Suppressor macrophage (primary cell): ENCODE measurements around the gene TMEM205.

Experiments
- DNase-seq, 4 experiments: peaks; one replicate each; pipeline ENCODE4 v3.0.0-alpha.2; 2020 to 2022

The TMEM205 gene

DNA sequence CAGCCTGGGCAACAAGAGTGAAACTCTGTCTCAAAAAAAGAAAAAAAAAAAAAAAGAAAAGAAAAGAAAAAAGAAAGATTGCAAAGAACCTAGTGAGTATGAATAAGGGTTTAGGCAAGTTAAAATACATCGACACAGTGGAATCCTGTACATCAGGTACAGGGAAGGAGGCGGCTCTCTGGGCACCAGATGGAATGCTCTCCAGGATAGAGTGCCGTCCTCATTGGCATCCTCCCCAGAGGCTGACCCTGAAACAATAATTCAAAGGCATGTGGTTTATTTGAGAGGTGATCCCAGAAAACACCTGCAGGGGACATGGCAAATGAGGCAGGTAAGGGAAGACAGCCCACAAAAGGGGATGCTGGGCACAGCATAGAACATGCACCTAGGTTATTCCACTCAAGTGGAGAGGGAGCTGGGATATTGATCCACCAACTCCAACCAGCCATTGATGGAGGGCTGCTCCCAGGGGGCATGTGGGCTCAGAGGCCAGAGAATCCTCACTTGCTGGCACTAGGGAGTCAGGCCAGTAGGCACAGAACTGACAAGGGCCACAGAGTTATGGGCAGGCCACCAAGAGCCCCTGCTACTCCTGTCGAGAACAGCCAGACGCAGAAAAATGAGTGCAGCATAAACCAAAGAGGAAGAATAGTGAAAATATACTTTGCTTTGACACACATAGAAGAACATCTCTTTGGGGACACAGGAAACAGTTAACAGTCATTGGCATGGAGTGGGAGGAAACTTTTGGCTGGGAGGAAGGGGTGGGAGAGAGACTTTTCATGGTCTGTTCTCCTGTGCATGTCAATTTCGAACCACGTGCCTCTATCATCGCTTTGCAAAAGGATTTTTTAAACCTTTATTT is 45.9 kb downstream of the TMEM205 start:
- DNase-seq: peak in 3 of 4 experiments; percentile 39 to 59 (median 56)

DNA sequence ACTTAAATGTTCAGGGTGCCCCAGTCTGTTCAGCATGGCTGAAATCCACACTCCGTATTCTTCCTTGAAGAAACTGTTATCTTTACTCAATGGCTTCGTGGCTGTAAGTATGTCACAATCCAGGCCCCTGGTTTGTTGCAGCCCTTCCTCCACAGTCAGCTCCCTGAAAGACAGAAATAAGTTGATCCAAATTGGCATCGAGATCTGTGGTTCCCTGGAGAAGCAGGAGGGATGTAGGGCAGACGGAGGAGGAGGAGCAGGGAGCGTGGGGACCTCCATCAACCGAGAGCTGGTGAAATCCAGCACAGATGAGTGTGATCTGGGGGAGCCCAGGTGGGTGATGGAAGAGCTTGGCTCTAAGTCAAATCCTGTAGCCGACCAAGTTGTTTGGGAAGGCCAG is 49.8 kb downstream of the TMEM205 start:
- DNase-seq: peak in 1 of 4 experiments; percentile 30

DNA sequence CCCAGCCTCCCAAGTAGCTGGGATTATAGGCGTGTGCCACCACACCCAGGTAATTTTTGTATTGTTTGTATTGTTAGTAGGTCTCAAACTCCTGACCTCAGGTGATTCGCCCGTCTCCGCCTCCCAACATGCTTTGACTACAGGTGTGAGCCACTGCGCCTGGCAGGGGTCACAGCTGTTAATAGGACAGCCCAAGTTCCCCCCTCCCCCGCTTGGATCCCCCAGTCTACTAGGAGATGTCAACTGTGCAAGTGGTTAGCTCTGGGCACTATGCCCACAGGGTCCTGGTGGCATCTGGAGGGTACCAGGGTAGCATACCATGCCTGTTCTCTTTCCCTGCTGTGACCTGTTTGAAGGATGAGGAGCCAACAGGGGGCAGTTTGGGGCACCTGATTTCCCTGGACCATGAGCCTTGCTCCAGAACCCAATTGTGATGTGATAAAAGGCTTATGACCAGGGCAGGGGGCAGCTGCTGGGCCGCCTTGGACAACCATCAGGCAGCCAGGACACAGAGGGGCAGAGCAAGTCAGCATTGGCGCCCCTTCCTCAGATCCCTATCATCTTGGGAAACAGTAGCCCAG is 50.3 kb downstream of the TMEM205 start, which contains the start of gene TSPAN16:
TSPAN16 (plus strand) TSS at position 496 of the 581 bp plus-strand sequence. CDS start 138 bp downstream, outside the sequence.
- no peak for DNase-seq

DNA sequence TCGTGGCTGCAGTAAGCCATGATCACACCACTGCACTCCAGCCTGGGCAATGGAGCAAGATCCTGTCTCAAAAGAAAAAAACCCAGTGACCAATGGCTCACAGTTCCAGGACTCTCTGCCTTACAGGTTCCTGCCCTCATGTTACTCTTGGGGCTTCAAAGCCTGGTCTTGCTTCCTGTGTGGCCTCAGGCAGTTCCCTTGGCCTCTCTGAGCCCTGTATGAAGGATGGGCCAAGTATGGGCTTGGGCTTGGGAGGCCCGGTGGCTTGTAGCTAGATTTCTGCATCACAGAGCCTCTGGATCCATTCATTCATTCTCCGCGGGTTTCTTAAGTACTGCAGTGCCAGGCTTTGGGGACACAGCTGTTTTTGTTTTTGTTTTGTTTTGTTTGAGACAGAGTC is 50.9 kb downstream of the TMEM205 start:
- no peak for DNase-seq

DNA sequence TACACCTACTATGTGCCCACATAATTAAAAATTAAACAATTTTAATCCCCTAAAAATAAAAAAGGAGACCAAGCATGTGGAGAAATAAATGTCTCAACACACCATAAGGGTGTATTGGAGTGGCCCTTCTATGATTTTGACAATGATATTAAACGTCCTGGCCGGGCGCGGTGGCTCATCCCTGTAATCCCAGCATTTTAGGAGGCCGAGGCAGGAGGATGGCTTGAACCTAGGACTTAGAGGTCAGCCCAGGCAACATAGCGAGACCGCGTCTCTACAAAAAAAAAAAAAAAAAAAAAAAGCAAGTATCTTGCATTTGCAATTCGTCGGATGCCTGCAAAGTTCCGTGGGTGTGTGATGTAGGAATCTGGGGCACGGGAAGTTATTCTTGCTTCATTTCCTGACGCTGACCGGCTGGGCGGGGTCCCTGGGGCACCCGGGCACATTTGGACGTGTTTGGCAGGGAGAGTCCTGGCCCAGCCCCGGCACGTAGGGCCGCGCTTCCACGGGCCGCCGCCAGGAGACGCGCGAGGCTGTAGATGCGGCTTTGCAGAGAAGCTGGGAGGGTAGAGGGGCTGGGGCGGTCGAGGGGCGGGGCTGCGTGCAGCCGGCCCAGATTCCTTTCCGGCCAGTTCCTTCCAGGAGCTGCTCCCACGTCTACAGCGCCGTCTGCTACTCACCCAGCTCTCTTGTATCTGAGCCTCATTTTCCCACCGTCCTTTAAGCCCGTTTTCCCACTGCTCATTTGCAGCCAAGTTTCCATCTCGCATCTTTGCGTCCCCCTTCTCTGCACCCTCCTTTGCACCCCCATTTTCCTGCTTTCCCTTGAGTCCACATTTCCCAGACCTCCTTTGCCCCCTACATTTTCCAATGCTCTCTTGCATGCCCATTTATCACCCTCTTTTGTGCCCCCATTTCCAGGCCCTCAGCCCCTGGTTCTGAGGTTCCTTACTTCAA is 52.4 kb downstream of the TMEM205 start:
- DNase-seq: peak; percentile 98 to 99 (median 99)
